DLD1 (cell line): ENCODE results near the gene SEL1L3.
"Not testable (repeated sequence)": the region's sequence is repeated elsewhere in the genome, so short reads cannot be mapped to it uniquely, and the experiment has no call there.

Experiments
- in situ Hi-C: cut with HindIII; loops from 2 replicates; pipeline ENCODE4 v1.10.0; 2017; ENCODE audit warnings: low sequenced_read_pairs

Gene SEL1L3

DNA sequence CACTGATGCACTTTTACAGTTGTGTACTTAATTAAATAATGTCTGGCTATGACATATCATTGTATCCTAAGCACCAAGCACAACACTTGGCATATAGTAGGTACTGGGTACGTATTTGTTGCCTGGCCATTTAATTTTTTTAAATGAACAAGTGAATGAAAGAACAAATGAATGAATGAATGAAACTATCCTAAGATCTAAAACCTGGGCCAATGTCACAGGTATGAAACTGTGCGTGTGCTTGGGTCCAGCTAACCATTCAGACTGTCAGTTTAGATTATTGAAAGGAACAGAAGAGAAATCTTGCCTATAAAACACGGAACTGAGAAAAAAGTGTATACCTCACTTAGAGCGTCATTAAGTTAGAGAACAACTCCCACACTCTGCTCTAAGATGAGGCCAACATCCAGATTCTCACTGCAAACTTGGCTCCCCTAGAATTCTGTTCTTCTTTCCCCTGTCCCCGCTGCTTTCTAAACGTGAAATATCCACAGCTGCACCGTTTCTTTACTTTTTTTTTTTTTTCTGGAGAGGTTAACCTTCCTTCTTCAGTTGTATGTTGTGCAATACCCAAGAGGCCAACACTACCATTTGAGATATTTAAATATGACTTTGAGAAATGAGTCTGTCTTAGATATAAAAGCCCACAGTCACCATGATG, 17.3 kb upstream of the SEL1L3 start:
- in situ Hi-C loops, result no loop called here

DNA sequence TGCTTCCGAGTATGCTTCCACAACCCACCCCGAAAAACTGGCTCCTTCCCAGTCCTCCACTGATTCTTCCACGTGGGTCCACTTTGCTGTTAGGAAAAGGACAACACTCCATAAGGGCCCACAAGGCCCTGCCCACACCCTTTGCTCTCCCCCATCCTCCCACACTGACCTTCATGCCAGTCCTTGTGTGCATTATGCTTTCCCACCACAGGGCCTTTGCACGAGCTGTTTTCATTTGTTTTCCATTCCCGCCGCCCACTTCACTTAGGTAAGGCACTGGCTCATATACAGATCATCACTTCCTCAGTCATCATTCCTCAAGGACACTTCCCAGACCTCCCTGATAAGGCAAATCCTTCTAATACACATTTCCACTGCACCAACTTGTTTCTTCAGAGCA, 16.8 kb upstream of the SEL1L3 start:
- in situ Hi-C loops, result no loop called here

DNA sequence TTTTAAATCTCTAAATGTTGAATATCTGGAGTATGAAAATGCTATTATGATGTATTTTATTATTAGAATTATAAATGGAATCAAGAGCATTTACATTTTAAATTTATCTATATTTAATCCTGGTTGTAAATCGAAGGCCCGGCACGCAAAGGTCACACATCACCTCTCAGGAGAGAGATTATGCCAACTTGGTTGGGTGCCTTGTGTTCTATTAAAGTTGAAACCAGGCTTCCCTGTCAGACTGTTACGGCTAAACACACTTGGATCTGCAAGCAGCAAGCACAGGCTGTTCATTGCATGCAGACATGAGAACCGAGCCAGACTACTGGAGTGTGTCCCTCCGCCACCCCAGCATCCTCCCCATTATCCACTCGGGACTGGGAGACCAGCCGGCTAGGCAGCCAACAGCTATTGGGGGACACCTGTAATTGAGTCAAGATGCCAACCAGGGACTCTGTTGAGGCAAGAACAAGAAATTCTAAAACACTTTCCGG, 16.4 kb upstream of the SEL1L3 start:
- in situ Hi-C loops, result no loop called here

DNA sequence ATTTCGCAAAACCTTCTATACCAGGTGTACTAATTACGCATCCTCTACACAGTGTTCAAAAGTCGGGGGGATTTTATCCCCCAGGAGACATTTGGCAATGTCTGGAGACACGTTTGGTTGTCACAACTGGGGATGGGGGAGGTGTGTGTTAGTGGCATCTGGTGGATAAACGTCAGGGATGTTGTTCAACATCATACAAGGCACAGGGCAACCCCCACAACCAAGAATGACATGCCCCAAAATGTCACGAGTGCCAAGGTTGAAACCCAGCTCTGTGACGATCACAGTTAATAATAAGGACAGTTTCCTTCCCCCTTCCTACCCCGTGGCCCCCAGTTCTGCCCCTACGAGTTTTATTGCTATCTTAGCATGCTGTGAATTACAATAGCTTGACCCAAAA, 15.9 kb upstream of the SEL1L3 start:
- in situ Hi-C loops, result no loop called here

DNA sequence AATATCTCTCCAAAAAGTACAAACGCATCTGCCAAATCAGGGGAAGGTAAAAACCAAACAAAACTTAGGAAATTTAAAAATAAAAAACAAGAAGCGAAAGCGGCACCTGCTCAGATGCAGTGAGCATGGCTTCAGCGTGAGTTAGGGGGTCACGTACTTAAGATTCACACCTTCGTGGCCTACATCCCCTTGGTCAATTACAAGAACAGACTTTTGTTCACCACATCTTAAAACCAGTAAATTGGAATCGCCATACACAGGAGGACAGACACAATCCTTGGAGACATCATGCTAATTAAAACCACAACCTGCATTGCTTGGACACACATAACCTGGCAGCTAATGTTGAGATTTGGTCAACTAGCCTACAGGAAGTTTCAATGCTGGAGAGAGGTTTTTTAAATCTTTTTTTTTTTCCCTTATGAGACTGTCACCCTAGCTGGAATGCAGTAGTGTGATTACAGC, 12.5 kb upstream of the SEL1L3 start:
- in situ Hi-C loops, result no loop called here

DNA sequence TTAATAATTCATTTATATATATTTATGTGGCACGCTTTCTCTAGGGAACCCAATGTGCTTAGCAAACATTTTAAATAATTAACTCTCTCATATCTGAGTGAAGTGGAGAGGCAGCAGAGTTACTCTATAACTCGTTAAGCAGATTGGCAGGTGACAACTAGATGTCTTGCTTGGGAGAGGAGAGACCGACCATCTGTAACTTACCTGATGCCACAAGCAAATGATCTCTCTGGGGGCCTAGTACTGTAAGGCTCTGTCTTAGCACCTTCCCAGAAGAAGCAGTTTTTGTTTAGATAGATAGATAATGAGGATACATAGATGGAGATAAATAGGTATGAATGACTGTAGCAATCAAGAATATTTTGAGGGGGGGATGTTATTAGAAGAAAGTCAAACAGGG, 11.9 kb upstream of the SEL1L3 start:
- in situ Hi-C loops, result no loop called here

DNA sequence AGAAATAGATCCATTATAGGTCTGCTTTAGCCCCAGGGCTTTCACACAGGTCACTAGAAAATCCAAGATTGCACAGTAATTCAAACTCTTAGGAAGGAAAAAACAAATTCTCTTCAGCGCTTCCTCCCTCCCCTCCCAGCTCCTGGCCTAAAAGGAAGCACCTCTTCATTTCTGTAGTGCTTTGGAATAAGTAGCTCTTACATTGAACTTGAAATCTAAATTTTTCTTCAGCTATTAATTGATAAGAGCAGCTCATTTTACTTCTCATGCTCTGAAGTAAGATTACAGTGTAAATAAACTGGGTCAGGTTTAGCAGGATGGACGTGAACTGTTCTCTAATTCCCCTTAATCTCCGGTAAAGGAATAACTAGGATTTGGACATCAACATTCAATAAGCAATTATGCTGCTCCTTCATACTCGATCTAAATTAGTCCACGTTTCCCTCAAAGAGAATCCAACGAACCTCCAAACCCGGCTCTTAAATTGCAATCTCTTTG, 10.9 kb upstream of the SEL1L3 start:
- in situ Hi-C loops, result no loop called here

DNA sequence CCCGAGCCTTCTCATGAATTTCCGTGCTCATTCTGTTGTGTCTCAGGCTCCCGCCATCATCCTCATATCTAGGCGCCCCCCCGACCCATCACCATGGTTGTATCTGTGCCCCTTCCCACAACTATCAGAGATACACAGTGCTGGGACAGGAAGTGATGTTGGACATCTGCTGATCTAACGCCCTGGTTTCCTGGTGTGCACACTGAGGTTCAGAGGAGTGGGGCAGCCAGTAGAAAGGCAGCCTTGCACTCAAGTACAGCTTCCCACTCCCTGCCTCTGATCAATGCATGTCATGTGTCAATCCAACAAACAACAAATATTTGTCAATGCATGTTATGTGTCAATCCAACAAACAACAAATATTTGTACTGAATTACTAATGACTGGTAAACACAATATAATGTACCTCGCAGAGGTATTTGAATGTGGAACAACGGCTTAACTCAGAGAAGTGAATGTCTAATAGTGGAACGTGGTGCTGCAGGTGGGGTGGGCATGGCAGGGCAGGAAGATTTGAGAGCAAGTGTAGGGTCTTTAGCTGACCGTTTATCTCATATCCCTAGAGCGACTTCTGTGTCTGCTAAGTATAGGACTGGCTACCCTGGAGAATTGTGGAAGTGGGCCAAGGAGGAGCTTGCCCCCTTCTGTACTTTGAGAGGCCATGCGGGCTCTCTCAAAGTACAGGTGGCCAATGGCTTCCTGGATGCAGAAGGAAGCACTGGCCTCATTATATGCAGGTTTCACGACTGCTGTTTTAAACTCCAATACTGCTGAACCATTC, 10.3 kb upstream of the SEL1L3 start:
- in situ Hi-C loops, result no loop called here

DNA sequence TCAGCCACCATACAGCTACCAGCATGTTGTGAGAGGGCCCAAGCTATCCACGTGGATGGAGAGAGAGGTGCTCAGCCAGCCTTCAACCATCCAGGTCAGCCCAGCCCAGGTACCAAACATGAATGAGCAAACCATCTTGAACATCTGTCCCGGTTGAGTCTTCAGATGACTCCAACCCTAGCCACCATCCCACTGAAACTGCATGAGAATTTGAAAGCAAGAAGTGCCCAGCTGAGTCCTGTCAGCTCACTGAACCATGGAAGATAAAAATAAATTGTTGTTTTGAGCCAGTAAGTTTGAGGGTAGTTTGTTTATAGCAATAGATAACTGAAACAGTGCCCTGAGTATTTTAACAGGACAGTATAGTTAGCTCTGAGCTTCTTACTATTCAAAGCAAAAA, 7.3 kb upstream of the SEL1L3 start:
- in situ Hi-C loops, result no loop called here

DNA sequence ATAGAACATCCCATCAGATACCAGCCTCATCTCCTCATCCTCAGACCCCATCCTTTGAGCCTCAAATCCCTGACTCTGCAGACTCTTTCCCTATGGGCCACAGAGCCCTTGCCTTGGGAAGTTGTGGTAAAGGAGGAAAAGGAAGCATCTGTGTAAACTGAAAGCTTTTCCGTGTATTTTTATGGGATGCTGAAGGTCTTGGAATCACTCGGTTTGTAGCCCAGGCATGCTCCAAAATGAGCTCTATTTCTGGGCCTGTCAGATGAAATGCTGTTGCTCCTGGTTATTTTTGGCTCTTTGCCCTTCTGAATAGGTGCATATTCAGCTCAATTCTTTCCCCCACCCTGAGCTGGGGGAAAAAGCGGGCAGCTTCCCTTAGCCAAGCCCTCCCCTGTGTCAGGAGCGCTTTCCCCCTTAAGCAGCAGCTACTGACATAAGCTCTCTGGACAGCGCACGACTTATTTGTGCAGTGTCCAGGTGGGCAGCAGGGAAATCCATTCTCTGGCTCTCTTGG, 5.0 kb upstream of the SEL1L3 start:
- in situ Hi-C loops, result no loop called here

DNA sequence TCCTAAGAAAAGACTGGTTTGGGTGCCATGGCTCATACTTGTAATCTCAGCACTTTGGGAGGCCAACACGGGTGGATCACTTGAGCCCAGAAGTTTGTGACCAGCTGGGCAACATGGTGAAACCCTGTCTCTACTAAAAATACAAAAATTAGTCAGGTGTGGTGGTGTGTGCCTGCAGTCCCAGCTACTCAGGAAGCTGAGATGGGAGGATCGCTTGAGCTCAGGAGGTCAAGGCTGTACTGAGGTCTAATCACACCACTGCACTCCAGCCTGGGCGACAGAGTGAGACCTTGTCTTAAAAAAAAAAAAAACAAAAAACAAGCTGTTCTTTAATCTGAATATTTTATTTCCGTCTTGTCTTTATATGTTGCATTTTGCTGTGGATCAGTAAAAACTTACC, 3.6 kb upstream of the SEL1L3 start:
- in situ Hi-C loops, result not testable (repeated sequence)

DNA sequence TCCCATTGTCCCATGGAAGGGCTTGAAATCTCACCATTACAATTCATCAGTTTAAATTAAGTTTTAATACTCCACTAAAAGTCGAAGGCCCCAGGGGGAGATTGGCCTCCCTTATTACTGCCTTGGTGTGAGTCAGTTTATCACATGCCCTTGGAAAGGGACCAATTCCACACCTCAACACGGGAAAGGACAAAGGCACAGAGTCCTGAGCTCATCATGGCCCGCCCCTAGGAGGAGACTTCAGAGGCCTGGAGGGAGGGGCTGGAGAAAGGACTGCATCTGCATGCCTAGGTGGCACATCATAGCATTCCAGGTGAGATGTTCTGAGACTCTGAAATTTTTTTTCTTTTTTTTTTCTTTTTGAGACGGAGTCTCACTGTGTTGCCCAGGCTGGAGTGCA, 2.8 kb upstream of the SEL1L3 start:
- in situ Hi-C loops, result no loop called here

DNA sequence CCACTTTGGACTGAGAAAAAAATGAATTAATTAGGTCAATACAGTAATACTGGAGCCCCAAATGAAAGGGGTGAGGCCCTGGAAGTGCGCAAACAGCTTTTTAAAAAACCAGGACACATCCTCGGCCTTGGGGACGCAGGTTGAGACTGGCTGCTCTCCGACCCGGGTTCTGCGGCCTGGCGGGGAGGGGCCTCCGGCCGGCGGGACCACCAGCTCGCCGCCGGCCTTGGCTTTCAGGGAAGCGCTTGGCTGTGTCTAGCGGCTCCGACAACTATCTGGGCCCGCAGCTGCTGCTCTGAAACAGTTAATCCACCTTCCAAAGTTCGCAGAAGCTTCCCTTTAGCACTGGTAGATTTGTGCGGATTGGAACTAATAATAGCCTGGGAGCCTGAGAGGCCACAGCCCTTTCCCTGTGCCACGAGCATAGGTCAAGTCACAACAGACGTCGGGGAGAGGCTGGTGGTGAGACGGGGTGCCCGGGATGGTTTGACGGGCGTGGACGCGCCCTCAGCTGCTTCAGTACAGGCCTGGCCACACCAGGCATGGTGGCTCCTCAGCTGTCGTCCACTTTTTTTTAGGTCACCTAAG, 1.1 kb upstream of the SEL1L3 start:
- in situ Hi-C loops, result no loop called here

DNA sequence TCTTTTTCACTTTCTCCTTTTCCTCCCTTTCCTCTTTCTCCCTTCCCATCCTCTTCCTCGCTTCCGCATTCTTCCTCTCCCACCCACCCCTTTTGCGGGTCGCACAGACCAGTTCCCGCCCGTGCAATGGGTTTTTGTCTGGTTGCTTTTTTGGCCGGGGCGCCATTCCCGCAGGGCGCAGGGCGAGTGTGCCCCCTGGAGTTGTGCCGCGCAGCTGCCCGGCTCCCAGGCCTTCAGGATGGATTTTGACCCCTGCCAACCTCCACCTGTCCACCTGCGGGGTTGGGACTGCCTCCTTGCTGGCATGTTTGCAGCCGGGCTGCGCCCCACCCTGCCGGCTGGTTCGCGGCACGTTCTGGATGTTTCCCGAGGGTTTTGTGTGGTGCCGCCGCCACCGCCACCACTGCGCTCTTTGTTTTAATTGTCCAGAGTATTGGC, 578 bp upstream of the SEL1L3 start:
- in situ Hi-C loops, result no loop called here

DNA sequence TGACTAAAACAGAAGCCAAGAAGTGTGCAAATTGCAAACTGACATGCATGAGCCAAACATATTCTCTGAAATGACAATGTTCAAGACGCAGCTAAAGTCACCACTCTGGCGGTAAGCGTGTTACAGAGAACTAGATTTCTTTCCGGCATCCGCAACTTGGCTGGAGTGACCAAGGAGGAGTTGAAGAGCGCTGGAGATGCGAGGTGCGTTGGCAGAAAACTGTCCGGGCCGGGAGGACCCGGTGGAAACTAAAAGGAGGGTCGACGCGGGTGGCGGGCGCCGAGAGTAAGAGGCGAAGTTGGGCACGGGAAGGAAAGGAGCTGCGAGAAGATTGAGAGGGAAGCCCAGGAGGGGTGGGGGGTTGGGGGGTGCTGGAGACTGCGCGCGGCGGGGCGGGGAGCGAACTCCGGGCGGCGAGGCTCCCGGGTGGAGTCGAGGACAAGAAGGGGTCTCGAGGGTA, 807 bp downstream of the SEL1L3 start:
- in situ Hi-C loops, result no loop called here

DNA sequence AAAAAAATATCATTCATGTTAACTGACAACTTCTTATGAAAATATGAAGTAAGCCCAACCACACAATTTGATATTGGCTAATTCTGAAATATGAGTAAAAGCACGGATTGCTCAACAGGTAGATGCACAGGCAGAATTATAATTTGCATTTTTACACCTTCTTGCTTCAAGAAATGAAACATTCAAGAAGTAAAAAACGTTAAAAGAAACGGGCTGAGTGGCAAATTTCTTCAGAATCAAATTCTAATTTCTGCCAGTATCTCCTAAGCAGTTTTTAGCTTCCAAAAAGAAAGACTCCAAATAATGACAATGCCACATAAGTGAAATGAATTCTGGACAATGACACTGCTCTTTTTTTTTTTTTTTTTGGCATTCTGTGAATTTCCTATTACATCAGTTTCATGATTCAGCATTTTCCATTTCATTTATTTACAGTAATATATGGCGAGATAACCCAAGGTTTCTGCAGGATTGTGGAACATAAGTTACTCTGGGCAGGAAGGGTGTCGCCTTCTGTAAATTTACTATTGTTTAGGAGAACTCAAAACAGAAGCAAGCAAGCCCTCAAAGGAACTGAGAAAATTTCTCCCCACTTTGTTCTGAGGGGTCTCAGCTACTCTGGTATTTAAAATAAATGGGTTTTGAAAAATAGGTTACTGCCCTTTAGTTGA, 1.4 kb downstream of the SEL1L3 start:
- in situ Hi-C loops, result no loop called here

DNA sequence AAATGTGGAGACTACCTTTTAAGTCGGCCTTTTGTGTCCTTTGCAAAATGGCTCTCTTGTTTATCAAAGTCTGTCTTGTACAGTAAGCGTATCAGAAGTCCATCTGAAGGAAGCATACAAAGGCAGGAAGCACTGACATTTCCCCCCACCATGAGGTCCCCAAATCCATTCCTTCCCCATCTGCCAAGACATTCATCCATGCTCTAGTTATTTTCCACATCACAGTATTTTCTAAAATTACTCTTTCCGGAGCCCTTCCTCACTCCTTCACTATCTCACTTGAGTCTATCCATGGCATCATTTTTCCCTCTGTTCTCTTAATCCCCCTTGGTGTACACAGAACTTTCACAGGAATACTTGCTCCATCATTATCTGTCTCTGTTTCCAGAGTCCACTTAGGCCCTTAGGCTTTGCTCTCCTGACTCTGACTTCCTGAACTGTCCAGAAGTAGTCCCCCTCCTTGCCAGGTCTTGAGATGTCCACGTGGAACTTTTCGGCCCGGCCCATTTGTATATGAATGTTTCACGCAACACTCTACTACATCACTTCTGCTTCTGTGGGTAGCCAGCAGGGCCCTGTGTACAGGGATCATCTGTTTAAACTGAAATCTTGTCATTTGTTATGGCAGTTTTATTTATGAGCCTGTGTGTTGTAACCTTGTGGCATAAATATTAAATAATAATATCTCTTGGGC, 2.1 kb downstream of the SEL1L3 start:
- in situ Hi-C loops, result no loop called here

DNA sequence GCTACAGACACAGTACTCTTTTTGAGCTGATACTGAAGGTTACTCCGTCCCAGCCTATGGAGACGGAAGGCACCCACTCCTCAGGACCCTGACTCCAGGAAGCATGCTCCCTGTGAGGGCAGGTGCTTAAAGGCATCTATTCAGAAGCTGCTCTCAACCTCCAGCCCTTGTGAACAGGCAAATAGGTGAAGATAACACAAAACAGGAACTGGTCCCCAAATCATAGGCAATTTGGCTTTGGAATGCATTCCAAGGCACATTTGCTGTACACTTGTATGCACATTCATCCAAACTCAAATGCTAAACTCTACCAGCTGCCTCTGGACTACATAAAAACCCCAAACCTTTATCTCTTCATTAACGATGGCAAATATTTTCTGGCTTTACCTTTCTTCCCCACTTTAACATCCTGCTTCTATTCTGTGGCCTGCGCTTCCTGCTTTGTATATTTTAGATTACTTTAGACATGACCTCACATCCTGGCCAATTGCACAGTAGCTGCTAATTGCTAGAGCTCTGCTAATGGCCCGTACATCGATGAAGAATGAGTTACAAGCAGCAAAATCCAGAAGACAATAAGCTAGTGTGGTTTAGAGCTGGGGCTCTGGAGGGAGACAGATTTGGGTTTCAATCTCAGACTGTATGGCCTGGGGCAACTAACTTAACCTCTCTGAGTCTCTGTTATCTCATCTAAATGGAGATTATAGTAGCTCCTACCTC, 3.2 kb downstream of the SEL1L3 start:
- in situ Hi-C loops, result no loop called here

DNA sequence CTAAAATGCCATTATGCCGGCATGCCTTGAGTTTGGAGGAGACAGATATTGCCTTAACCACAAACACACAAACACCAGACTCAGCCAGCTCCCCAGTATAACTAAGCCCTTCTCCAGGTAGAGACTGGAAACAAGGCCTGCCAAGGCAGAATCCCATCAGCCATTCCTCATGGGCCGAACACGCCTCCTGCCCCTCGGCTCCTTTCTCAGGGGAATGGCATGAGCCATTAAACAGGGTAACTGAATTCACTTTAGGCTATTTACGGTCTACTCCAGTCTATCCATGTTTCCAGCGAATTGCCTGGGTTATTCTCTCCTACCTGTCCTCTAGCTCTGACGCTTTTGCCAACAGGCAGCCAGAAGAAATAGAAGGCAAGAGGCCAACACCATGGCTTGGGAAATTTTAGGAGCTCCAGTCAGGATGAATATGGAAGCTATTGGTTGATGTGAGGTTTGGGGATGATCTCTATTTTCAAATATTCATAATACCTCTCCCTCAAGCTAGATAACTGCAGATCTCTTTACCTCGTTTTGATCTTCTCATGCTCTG, 4.9 kb downstream of the SEL1L3 start:
- in situ Hi-C loops, result no loop called here
